ENCODE data around the gene RRAS2. TPM values are rescaled to one million over a fixed set of nuclear protein-coding genes. Genes with fewer than 3 reads are reported as not detected.
"Not testable (repeated sequence)": the region's sequence is repeated elsewhere in the genome, so short reads cannot be mapped to it uniquely, and the experiment has no call there.

The RRAS2 gene
- total RNA-seq (69.8 and 72.9 TPM in 2 replicates), polyA plus RNA-seq (44.2 and 50.7 TPM in 2 replicates)

GRCh38 chr11:14358729-14359439 is at the start of gene RRAS2:
Gene RRAS2 (minus strand): TSS chr11:14359183. CDS start chr11:14358870, 313 bp downstream.
- peak within 1 kb of the TSS; percentile 68 for H2AFZ ChIP-seq
- no peak for TF ChIP-seq EZH2 (IDR thresholded peaks at IDR 0.05; ENCODE audit: borderline replicate concordance)
- TF ChIP-seq, protein P1, sequence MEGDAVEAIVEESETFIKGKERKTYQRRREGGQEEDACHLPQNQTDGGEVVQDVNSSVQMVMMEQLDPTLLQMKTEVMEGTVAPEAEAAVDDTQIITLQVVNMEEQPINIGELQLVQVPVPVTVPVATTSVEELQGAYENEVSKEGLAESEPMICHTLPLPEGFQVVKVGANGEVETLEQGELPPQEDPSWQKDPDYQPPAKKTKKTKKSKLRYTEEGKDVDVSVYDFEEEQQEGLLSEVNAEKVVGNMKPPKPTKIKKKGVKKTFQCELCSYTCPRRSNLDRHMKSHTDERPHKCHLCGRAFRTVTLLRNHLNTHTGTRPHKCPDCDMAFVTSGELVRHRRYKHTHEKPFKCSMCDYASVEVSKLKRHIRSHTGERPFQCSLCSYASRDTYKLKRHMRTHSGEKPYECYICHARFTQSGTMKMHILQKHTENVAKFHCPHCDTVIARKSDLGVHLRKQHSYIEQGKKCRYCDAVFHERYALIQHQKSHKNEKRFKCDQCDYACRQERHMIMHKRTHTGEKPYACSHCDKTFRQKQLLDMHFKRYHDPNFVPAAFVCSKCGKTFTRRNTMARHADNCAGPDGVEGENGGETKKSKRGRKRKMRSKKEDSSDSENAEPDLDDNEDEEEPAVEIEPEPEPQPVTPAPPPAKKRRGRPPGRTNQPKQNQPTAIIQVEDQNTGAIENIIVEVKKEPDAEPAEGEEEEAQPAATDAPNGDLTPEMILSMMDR (IDR thresholded peaks at IDR 0.05; ENCODE audit: poor library complexity) = no peak
- no peak for TF ChIP-seq EZH2phosphoT487 (IDR thresholded peaks at IDR 0.05; ENCODE audit: low read depth, severe bottlenecking, unreplicated experiment)
- H3K27ac ChIP-seq = peak within 1 kb of the TSS; percentile 98

DNA sequence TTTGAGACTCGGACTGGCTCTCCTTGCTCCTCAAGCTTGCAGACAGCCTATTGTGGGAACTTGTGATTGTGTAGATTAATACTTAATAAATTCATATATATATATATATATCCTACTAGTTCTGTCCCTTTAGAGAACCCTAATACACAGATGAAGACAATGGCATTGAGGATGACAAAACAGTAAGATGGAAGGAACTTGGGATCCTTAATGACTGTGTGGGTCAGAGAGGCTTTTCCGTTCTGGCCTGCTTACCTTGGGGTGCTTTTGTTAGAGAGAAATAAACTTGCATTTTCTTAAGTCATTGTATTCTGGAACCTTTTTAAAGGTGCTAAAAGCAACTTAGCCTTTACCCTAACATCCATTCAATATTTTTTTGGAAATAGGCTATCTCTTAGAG is 49.6 kb upstream of the RRAS2 start:
- Histone ChIP-seq H3K9me2 (replicated peaks; ENCODE audit: insufficient read depth) (no peaks in the 10 kb centered on the region), H3K79me2 (no peaks in the 10 kb centered on the region), H3K27me3 (no peaks in the 10 kb centered on the region), H4K20me1 (ENCODE audit: insufficient read depth, poor library complexity, severe bottlenecking) (no peaks in the 10 kb centered on the region), H3K36me3 (replicated peaks; ENCODE audit: insufficient read depth, low read depth) (no peaks in the 10 kb centered on the region), H2AFZ (no peak overlapping the region), H3K4me2 (no peak overlapping the region), H3K4me3 (no peak overlapping the region), H3K9me3 (ENCODE audit: low read depth) (no peaks in the 10 kb centered on the region), H3K27ac (no peak overlapping the region), H3K4me1 (ENCODE audit: insufficient read depth) (no peaks in the 10 kb centered on the region)
- whole genome bisulfite sequencing (ENCODE audit: low lambda C conversion rate, missing lambda C conversion rate) = 84% methylated on average over 2 of the region's 2 CpGs
- no peak for DNase-seq (ENCODE audit: low spot score)
- TF ChIP-seq EZH2 (IDR thresholded peaks at IDR 0.05; ENCODE audit: borderline replicate concordance) (no peak), EZH2phosphoT487 (IDR thresholded peaks at IDR 0.05; ENCODE audit: low read depth, severe bottlenecking, unreplicated experiment) (no peak)
- TF ChIP-seq, protein P1 (IDR thresholded peaks at IDR 0.05; ENCODE audit: poor library complexity) = no peak

More at GRCh38 chr11:14358729-14359439, at the start of gene RRAS2:
- peaks cover 3% of the 10 kb centered on the region for H3K4me1 ChIP-seq (ENCODE audit: insufficient read depth)
- DNase-seq (ENCODE audit: low spot score) = peak; percentile 91
- no peaks in the 10 kb centered on the region for H3K9me2 ChIP-seq (replicated peaks; ENCODE audit: insufficient read depth)
- H3K4me3 ChIP-seq = peak within 1 kb of the TSS; percentile 87
- peaks cover 25% of the 10 kb centered on the region for H4K20me1 ChIP-seq (ENCODE audit: insufficient read depth, poor library complexity, severe bottlenecking)
- peaks cover 38% of the 10 kb centered on the region for H3K79me2 ChIP-seq
- H3K4me2 ChIP-seq = peak within 1 kb of the TSS; percentile 96
- WGBS (ENCODE audit: low lambda C conversion rate, missing lambda C conversion rate) = under 1% methylated on average over 41 of the region's 78 CpGs
- no peaks in the 10 kb centered on the region for H3K27me3 ChIP-seq
- H3K36me3 ChIP-seq (replicated peaks; ENCODE audit: insufficient read depth, low read depth) = no peaks in the 10 kb centered on the region
- H3K9me3 ChIP-seq (ENCODE audit: low read depth) = no peaks in the 10 kb centered on the region

GRCh38 chr11:14406116-14406515 is 47.1 kb upstream of the RRAS2 start:
- H3K9me2 ChIP-seq (replicated peaks; ENCODE audit: insufficient read depth); H3K4me2 ChIP-seq; H3K79me2 ChIP-seq: not testable (repeated sequence)

DNA sequence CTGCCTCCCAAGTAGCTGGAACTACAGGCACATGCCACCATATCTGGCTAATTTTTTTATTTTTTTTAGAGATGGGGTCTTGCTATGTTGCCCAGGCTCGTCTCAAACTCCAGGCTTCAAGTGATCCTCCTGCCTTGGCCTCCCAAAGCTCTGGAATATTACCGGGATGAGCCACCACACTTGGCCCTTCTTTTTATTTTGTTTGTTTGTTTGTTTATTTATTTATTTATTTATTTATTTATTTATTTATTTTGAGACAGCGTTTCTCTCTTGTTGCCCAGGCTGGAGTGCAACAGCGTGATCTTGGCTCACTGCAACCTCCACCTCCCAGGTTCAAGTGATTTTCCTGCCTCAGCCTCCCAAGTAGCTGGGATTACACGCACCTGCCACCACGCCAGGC is 44.5 kb upstream of the RRAS2 start:
- H3K4me3 ChIP-seq; H3K9me2 ChIP-seq (replicated peaks; ENCODE audit: insufficient read depth); DNase-seq (ENCODE audit: low spot score); H3K4me1 ChIP-seq (ENCODE audit: insufficient read depth); H3K27ac ChIP-seq; H3K9me3 ChIP-seq (ENCODE audit: low read depth); H2AFZ ChIP-seq; H3K27me3 ChIP-seq; H4K20me1 ChIP-seq (ENCODE audit: insufficient read depth, poor library complexity, severe bottlenecking); H3K79me2 ChIP-seq; H3K4me2 ChIP-seq; H3K36me3 ChIP-seq (replicated peaks; ENCODE audit: insufficient read depth, low read depth): not testable (repeated sequence)
- WGBS (ENCODE audit: low lambda C conversion rate, missing lambda C conversion rate) = 97% methylated on average over 6 of the region's 6 CpGs

More at GRCh38 chr11:14406116-14406515, 47.1 kb upstream of the RRAS2 start:
- not testable (repeated sequence) for DNase-seq (ENCODE audit: low spot score); H3K4me3 ChIP-seq; H3K27me3 ChIP-seq; H4K20me1 ChIP-seq (ENCODE audit: insufficient read depth, poor library complexity, severe bottlenecking); H3K4me1 ChIP-seq (ENCODE audit: insufficient read depth); H3K9me3 ChIP-seq (ENCODE audit: low read depth); H2AFZ ChIP-seq; H3K36me3 ChIP-seq (replicated peaks; ENCODE audit: insufficient read depth, low read depth); H3K27ac ChIP-seq
- 92% methylated on average over 2 of the region's 2 CpGs for WGBS (ENCODE audit: low lambda C conversion rate, missing lambda C conversion rate)

Measured in hepatocyte (in vitro differentiated cells).